Spleen (tissue), 7 donors: Measurements from ENCODE around the gene ADAMTS17.

Experiments
- CTCF ChIP-seq, 11 experiments: fragments of 200-600 bp in 7 of 11; fragments of 450-650 bp in 4 of 11; sonication (generic) in 4 of 11; IDR thresholded peaks in 8 of 11; conservative IDR thresholded peaks in 3 of 11; 1 replicate in 7 of 11; 2 replicates in 4 of 11; pipeline versions ENCODE4 v1.4.0 to v1.8.0; 2016 to 2021; ENCODE audit warnings: antibody characterized with exemption in 11 of 11, inconsistent platforms in 4 of 11, mild to moderate bottlenecking in 1 of 11
- POLR2A ChIP-seq, 3 donors: fragments of 450-650 bp; IDR thresholded peaks; one replicate each; pipeline ENCODE4 v1.5.1; 2017; ENCODE audit warnings: antibody characterized with exemption in 3 of 3, mild to moderate bottlenecking in 1 of 3
- POLR2AphosphoS5 ChIP-seq, 3 donors: sonication (generic); formaldehyde crosslinking; IDR thresholded peaks; one replicate each; pipeline ENCODE4 v1.5.1; 2017; ENCODE audit warnings: antibody characterized with exemption in 3 of 3
- donor health status: DM: no; HTN: no; CAD: no; lungs with moderate emphysema.
- donor health status: DM: no; HTN: no; CAD: no.
- donor health status: DM: no; HTN: no; CAD: no.

- TF ChIP-seq CTCF (IDR thresholded peaks at IDR 0.05 in 8 of 11, conservative IDR thresholded peaks at IDR 0.05 in 3 of 11) (no peak), POLR2A (IDR thresholded peaks at IDR 0.05) (no peak), POLR2AphosphoS5 (IDR thresholded peaks at IDR 0.05) (no peak)
Measured at GRCh38 chr15:99963096-99963825, 378.5 kb downstream of the ADAMTS17 start.
